Epithelial cell of alveolus of lung (primary cell): ENCODE results near the gene ABCC10. TPM values are rescaled to one million over a fixed set of nuclear protein-coding genes. Genes with fewer than 3 reads are reported as not detected.

Experiments
- total RNA-seq: library from RNA; depleted of rRNA; stranded (reverse); fragments of >200 nt; gene quantifications from 2 replicates; pipeline ENCODE4 v1.2.1, GENCODE V29; 2015

ABCC10 gene
- total RNA-seq = 16.8 and 17.6 TPM in 2 replicates

GRCh38 chr6:43427406-43428111 lies at the start of gene ABCC10:
ABCC10 (plus strand) TSS chr6:43427541; CDS start chr6:43427979, 438 bp downstream.

GRCh38 chr6:43455531-43456428 lies 28.4 kb downstream of the ABCC10 start, which contains the start of gene DLK2:
DLK2 (minus strand) TSS chr6:43455548; CDS start chr6:43454825, 723 bp downstream.

GRCh38 chr6:43477235-43478007 lies 50.1 kb downstream of the ABCC10 start, which contains the start of gene TJAP1:
TJAP1 (plus strand) TSS chr6:43477570; CDS start chr6:43499002, 21,432 bp downstream.

Other genes starting within 250 kb of the ABCC10 start
- gene CUL9, start 245.3 kb upstream of the ABCC10 start, total RNA-seq = 12.2 and 15.9 TPM in 2 replicates
- gene DNPH1, start 198.1 kb upstream of the ABCC10 start, total RNA-seq = 103 and 117 TPM in 2 replicates
- gene TTBK1, start 184.1 kb upstream of the ABCC10 start, total RNA-seq = not detected in 2 replicates
- not detected in 2 replicates for gene SLC22A7, start 129.3 kb upstream of the ABCC10 start, total RNA-seq
- gene CRIP3, start 118.7 kb upstream of the ABCC10 start, total RNA-seq = not detected in 2 replicates
- gene ZNF318, start 57.9 kb upstream of the ABCC10 start, total RNA-seq = 7.0 and 13.6 TPM in 2 replicates
- gene DLK2, start 28.0 kb downstream of the ABCC10 start, total RNA-seq = 1.0 and 1.8 TPM in 2 replicates
- gene TJAP1, start 50.0 kb downstream of the ABCC10 start, total RNA-seq = 16.0 and 23.8 TPM in 2 replicates
- 0.39 TPM in 1 of 2 replicates, not detected in the other for gene LRRC73, start 82.8 kb downstream of the ABCC10 start, total RNA-seq
- gene YIPF3, start 89.4 kb downstream of the ABCC10 start, total RNA-seq = 146 and 163 TPM in 2 replicates
- gene POLR1C, start 89.5 kb downstream of the ABCC10 start, total RNA-seq = 23.4 and 25.1 TPM in 2 replicates
- gene XPO5, start 148.5 kb downstream of the ABCC10 start, total RNA-seq = 10.4 and 23.9 TPM in 2 replicates
- gene POLH, start 148.6 kb downstream of the ABCC10 start, total RNA-seq = 12.3 and 16.8 TPM in 2 replicates
- 33.4 and 55.9 TPM in 2 replicates for gene GTPBP2, start 201.7 kb downstream of the ABCC10 start, total RNA-seq
- gene MAD2L1BP, start 208.3 kb downstream of the ABCC10 start, total RNA-seq = 32.9 and 57.9 TPM in 2 replicates
- 0.24 and 0.78 TPM in 2 replicates for gene RSPH9, start 217.5 kb downstream of the ABCC10 start, total RNA-seq